GM19238 (cell line): Measurements from ENCODE around the gene MTOR.

Source experiments
- DNase-seq: peaks from one replicate; pipeline ENCODE4 v3.0.0; 2011; ENCODE audit warnings: low spot score; ENCODE audit not compliant: insufficient read length

The MTOR gene

DNA sequence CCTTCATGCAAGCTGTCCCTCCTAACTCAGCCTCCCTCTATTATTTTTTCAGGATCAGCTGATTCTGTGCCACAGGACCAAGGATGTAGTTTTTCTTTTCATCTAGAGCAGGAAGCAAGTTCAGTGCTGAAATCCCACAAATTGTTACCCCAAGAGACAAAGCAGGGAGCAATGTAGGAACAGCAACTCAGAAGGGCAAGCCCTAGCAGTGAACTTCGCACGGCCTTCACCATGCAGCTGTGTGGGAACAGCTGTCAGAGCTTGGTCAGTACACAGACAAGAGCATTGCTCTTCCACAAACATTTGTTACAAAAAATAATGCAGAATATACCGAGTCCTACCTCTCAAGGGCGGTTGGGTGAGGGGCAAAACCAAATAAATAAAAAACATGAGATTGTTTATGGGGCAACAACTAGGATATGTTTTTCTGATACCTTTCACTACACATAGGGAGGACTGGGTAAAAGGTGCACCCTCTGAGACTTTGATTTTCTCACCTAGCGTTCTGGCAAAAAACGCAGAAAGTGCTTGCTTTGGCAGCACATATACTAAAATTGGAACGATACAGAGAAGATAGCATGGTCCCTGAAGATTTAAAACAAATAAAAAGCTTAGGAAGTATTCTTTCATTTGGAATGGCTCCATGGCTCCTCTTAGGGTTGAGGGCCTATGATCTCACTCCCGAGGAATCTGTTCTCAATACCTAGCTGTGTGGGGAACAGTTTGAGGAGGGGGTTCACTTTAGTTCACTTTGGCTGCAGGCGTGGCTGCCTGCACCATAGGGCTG, 110.3 kb downstream of the MTOR start:
- DNase-seq, result no peak

DNA sequence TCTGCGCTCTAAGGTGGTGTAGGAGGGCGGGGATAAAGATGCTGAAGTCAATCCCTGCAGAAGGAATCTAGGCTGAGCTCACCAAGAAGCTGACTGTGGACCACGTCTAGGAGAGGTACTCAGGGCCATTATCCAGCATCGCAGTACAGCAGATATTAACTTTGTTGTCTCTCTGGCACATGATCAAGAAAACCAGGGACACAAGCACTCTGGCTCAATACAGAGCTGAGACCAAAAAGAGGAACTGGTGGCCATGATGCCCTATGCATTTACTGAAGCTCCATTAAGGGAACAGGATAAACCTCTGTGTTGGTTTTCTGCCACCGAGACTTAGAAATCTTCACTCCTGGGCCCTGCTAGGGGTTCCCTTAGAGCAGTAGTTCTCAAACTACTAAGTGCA, 111.2 kb downstream of the MTOR start:
- DNase-seq, result no peak

DNA sequence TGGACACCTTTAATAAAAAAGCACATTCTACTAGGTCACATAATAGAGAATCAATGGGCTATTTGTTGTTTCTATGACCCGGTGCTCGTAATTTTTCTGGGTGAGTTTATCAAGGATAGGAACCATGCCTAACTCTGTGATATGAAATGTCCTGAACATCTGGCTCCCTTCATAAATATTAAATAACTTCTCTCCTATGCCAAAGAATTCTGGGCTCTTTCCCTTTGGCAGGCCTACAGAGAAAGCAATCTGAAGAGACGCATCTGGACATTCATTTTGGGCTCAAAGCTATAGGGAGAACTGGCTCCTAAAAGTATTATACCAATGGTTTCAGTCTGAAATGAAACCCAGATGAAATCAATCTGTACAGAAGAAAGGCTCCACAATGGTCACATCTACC, 112.0 kb downstream of the MTOR start:
- no peak for DNase-seq

DNA sequence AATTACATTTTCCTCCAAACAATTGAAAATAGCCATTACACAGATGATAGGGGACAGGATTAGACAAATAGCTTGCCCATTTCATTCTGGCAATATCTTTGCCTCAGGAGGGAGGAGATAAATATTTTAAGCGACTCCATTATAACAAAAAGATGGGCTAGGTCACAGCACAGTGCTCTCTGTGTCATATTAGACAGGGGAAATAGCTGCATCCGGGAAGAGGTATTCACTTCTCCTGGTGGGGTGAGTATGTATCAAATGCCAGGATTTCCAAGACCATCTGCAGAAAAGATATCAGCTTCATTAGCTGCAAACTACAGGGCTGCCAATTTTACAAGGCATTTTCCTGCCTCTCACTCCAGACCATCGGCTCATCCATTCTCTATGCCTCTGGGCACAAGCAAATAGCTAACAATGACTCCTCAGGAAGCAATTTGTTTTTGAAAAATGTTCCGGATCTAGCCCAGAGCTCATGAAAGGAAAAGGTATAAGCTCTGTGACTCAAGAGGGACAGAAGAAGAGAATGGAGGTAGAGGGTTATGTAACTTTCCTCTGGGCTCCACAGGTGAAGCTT, 115.1 kb downstream of the MTOR start:
- no peak for DNase-seq

DNA sequence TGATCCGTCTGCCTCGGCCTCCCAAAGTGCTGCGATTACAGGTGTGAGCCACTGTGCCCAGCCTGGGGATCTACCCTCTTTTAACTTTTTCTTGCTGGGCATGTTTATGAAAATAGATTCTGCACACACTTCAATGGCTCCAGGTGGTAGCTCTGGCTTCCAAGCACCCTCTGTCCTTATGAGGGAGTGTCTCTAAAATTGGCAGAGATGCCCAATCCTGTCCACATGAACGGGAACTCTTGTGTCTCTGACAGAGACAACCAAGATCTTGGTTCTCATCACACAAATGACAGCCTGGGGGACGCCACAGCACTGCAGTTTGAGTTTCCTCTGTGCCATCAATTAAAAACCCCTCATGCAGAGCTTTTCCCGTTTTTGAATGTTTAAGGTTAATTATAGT, 116.6 kb downstream of the MTOR start:
- no peak for DNase-seq

DNA sequence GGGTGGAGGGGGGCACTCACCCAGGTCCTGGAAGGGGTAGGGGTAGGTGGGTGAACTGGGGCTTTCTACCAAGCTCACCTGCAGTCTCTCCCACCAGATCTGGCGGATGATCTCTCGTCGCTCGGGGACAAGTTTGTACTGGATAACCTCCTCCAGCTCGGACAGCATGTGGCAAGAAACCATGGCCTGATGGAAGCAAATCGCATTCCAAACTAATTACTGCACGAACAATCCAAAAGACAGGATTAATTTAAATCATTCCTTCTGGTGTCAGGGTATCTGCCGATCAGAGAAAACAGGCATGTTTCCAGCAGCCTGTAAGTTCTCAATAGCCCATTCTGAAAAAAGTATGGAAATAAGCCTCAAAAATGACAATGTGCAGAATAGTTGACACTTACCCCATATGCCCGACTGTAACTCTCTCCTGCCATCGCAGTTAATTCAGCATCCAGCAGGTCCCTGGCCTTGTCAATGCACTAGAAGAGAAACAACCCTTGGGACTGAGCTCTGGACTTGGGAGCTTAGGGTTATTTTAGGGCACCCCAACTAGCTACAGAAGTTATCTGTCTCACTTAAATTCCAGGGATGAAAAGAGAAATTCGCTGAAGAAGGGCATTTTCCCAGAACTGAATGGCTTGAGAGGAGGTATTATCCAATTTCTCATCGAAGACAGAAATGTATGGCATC, 117.6 kb downstream of the MTOR start:
- no peak for DNase-seq

DNA sequence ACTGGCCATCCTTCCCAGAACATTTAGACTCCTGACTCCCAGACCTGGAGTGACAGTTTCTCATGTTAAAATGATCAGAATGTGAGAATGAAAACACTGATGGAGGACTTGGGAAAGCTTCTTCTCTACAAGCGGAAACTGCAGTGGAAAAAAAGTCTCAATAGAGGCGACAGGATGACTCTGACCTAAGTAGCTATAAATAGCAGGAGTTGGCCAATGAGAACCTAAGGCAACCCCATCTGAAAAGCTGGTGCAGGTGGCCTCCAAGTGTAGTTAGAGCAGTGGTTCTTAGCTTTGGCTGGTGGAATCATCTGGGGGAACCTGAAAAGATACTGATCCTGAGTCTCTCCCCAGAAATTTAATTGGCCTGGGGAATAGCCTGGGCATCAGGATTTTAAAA, 118.4 kb downstream of the MTOR start:
- DNase-seq, result no peak

DNA sequence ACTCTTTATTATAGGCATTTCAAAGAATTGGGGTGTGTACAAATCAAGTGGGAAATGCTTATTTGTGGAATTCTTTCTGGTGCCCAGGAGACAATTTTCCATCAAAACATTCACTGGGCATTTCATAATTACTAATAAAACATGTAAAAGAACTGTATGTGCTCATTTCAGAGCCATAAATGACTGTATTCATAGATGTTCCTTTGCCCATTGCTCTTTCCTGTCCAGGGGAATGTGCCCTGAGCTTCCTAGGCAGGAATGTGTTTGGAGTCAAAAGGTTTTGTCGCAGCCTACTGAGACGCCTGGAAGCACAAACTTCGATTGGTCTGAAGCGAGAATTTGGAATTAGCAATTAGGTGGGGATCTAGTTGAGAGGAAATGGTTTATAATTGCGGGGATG, 119.0 kb downstream of the MTOR start:
- no peak for DNase-seq

DNA sequence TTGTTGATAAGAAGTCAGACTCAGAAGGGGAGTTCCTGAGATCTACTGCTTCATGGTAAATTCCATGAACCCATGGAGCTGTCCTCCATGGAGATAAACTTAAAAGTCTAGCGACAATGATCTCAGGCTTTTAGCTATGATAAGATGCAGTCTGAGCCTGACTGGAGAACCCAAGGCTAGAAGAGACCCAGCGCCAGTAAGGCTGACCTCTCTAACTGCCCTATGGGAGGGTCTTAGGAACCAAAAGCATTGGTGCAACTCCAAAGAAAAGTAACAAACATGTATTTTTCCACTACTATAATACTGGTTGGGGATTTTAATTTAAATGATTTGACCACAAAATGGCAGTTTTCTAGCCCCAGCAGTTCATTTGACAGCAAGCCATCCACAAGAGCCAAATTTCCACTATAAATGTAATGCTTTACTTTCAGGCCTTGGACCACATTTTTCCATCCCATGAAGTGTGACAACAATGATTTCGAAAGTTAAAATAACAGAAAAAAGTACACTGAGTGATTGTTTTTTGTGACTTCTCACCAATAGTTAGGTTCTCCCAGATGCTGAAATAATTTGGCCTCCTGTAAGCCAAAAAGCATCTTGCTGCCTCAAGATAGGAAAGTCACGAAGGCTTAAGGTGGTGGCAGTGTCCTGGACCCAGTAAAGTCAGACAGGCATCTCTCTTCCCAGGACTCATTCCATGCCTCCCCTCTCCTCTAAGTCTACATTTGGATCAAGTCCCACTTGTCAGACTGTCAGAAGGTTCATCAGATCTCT, 119.5 kb downstream of the MTOR start:
- no peak for DNase-seq

DNA sequence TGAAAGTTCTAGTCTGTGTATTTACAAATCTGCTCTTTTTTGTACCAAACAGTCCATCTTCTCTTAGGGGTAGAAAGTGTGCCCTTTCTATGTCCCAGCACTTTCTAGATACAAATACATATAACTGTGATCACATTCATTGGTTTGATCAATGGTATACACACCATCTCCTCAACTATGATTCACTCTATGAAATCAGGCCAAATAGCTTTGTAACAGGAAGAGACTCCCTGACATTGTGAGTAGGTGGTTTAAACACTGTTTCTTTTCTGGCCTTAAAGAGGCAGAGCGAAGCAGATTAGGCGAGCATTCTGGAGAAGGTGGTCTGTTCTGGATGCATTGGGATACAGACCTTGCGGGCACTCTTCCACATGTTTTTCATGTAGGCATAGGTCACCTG, 123.4 kb downstream of the MTOR start:
- DNase-seq, result no peak

DNA sequence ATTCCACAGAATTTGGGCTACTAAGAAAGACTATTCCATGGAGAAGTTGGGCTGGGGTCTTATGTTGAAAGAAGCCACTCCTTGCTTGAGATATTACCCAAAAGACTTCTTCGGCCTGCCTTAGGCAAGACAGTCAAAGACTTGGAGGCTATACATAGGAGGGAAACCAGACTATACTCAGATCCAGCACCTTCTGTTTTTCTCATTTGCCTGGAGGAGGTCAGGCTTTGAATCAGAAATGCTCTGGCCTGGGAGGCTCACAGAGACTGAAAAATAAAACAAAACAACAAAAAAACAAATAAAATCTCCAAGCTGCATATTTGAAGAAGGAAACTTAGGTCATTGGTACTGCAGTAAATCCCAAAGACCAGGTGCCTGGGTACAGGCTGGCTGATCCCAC, 124.3 kb downstream of the MTOR start:
- DNase-seq, result no peak

DNA sequence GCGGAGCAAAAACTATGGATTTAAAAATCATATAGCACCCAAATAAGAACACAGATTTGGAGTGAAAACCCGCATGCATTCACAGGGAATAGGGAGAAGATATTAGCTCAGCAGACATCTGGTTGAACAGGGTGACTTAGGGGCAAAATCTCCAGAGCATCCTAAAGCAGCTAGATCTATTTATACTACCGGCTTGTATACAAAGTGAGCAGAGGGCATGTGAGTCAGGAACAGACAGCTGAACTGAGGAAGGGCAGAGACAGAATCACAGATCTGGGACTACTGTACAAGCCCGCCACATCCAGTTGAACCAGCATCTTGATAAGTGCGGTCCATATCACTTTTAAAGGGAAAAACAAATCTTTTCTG, 127.5 kb downstream of the MTOR start:
- no peak for DNase-seq

DNA sequence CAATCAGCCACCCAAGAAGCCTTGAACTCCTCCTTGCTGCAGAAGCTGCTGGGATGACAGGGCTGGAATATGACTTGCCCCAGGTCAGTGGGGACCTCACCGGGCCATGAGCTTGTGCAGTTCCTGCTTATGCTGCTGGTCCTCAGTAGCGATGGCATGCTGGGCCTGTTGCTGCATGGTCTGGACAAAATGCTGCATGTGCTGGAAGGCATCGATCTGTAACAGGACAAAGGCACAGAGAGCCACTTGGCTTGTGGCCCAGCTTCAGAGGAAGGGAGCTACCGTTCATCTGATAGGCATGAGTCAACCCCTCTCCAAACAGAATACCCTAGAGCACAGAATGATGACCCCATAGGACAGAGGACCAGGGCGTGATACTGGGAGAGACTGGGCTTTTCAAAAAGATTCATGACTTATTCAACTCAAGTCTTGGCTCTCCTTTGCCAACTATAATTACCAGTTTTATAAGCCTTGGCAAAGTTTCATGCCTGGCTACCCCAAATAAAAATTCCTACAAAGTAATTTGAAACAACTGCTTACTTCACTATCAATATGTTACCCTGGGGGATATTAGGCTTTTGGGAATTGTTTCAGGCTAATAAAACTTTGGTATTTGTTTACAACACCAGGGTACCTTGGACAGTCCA, 128.0 kb downstream of the MTOR start:
- no peak for DNase-seq

DNA sequence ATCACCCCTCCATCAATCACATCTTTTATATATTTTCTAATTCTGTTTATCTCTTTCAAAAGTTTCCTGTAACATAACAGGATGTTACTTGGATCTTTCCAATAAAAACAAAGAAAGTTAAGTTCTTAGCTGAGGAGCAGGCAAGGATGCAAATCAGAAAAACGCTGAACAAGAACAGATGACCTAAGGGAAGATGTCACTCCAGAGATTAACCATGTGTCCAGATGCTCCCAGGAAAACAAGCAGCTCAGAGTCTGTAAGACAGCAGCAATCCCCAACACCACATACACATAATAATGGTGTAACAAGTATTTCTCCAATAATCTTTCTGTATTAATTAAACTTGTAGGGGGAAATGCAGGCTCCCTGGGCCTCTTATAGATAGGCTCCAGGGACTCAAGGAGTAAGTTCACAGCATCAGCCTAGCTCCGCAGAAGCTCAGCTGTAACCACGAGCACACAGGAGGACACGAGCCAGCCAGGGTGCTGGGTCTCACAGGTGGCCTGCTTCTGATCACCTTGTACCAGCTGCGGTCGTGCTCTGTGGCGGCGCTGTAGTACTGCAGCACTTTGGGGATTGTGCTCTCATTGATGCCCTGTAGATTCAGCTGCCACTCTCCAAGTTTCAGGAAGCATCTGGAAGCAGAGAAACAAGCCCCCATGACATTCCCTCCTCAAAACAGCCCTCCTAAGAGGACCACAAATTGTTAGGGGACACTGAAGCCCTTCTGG, 129.6 kb downstream of the MTOR start:
- DNase-seq, result no peak

DNA sequence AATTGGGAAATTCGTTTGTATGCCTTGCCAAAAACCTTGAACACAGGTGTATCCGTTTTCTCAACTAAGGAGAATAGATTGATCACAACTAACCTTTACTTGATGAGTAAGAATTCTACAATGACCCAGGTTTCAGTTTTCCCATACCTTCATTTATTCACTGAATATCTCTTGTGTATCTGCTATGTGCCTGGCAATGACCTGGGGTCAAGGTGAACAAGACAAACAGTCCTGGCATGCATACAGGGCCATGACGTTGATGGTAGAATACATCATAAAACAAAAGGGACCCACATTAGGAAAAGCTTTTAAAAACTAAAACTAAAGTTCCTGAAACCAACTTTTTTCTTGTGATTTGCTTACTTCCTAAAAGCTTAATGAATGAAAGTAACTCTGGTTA, 130.5 kb downstream of the MTOR start:
- no peak for DNase-seq

DNA sequence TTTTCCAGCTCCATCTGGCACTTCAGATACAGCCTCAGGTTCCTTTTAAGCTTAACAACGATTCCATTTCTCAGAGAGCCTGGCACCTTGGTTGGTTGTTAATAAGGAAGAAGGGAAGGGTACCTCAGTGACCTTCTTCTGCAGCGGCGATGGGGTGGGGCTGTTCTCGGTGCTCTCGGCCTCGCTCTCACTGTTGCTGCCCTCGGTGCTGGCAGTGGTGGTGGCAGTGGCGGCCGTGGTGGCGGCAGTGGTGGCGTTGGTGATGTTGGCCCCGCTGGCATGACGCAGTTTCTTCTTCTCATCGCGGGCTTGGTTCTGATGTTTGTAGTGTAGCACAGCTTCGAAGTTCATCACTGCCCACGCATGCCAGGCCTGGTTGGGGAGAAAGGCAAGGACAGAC, 131.9 kb downstream of the MTOR start:
- DNase-seq, result no peak

DNA sequence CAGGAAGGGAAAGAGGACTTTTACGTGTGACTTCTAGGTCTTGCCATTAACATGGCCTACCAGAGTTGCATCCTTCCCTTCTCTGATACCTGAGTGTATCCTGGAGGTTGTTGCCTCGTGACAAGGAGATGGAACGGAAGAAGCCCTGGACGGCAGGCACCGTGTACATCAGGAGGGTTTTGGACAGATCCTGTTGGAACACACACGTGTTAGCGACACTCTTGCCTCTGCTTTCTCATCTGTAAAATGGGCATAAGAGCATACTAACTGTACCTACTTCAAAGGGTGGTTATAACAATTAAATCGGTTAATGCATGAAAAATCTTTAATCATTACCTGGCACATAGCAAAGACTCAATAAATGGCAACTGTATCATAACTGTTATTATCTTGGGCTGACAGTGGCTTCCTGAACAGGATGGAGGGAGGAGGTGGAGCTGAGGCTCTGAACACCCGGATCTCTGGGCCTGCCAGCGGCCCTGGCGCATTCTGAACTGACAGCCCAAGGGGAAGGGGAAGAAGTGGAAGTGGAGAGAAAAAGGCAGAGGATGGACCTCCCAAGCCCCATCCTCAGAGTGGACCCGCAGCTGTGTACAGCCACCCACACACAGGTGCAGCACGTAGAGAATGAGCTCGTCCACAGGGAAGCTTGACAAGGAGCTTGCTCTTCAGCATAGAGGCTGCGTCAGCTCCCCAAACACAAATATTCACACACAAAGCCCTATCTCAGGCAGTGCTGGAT, 132.5 kb downstream of the MTOR start:
- no peak for DNase-seq

DNA sequence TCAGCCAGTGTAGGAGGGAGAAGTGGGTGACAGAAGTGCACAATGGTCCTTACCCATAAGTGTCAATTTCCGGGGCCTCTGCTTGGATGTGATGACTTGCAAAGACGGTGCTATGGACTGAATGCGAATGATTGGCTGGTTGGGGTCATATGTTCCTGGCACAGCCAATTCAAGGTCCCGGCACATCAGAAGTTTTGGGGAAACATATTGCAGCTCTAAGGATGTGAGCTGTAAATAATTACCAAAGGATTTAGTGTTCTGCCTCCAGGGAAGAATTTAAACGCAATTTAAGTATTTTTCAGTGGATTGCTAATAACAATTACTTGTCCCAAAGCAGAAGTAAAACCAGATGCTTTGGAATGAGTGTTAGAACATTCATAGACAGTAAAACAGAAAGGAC, 135.8 kb downstream of the MTOR start:
- DNase-seq, result no peak

DNA sequence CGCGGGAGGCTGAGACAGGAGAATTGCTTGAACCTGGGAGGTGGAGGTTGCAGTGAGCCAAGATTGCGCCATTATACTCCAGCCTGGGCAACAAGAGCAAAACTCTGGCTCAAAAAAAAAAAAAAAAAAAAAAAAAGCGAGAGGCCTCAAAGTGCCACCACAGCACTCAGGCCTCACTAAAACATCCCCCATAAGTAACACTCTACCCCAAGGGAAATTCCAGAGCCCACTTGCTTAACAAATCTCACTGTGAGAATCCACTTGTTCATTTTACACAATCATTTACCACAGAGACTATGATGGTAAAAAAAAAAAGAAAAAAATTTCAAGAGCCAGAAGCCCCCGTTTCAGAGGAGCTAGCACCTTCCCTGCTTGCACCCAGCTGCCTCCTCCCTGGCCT, 136.4 kb downstream of the MTOR start:
- no peak for DNase-seq

DNA sequence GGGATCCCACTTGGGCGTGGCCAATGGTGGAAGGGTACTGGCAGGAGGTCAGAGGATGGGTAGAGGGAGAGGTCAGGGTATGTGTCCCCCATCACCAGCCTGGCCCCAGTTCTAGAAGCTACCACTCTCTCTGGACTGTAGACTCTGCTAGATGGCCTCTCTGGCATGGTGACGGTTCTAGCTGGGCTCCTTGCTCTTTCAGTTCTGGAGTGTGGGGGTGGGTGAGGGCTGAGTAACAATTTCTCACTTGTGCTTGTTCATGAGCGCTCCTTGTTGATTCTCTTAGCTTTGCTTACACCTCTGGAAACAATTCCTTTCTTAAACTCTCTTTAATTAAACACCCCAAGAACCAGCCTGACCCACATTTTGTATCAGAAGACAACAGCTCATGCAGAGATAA, 137.4 kb downstream of the MTOR start:
- no peak for DNase-seq
